HUES6 (cell line): Measurements from ENCODE around the gene PUM2.
"Not testable (repeated sequence)": the region's sequence is repeated elsewhere in the genome, so short reads cannot be mapped to it uniquely, and the experiment has no call there.

Source experiments
- H3K27ac ChIP-seq: 2 replicates; pipeline ENCODE4 v1.7.0; 2013; ENCODE audit warnings: low read depth, mild to moderate bottlenecking, low read length, inconsistent platforms
- H3K27me3 ChIP-seq: 2 replicates; pipeline ENCODE4 v1.6.1; 2013; ENCODE audit warnings: low read length; ENCODE audit not compliant: control insufficient read depth, insufficient read depth
- H3K36me3 ChIP-seq: 2 replicates; pipeline ENCODE4 v1.6.1; 2013; ENCODE audit warnings: low read length; ENCODE audit not compliant: control insufficient read depth, insufficient read depth
- H3K4me1 ChIP-seq: 2 replicates; pipeline ENCODE4 v1.6.1; 2013; ENCODE audit warnings: low read length; ENCODE audit not compliant: control insufficient read depth, insufficient read depth
- H3K4me3 ChIP-seq: 2 replicates; pipeline ENCODE4 v1.5.1; 2013; ENCODE audit warnings: low read depth, low read length
- H3K9ac ChIP-seq: one replicate; pipeline ENCODE4 v1.6.1; 2013; ENCODE audit warnings: mild to moderate bottlenecking, low read length
- H3K9me3 ChIP-seq: 2 replicates; pipeline ENCODE4 v1.6.1; 2013; ENCODE audit warnings: low read depth, low read length; ENCODE audit not compliant: control insufficient read depth, insufficient read depth

PUM2 gene

GRCh38 chr2:20382965-20383810 is 32.5 kb upstream of the PUM2 start:
- H3K27me3 ChIP-seq: no peaks in the 10 kb centered on the region
- H3K9me3 ChIP-seq: no peaks in the 10 kb centered on the region
- no peak overlapping the region for H3K9ac ChIP-seq
- peaks cover 13% of the 10 kb centered on the region for H3K4me1 ChIP-seq
- H3K36me3 ChIP-seq: no peaks in the 10 kb centered on the region
- no peak overlapping the region for H3K4me3 ChIP-seq
- no peak overlapping the region for H3K27ac ChIP-seq

GRCh38 chr2:20381457-20381856 is 30.8 kb upstream of the PUM2 start:
- Histone ChIP-seq H3K27ac (no peak overlapping the region), H3K36me3 (no peaks in the 10 kb centered on the region), H3K9ac (no peak overlapping the region), H3K27me3 (no peaks in the 10 kb centered on the region), H3K4me1 (peaks cover 13% of the 10 kb centered on the region), H3K4me3 (no peak overlapping the region), H3K9me3 (no peaks in the 10 kb centered on the region)

- H3K9ac ChIP-seq: no peak overlapping the region
- H3K36me3 ChIP-seq: no peaks in the 10 kb centered on the region
- no peaks in the 10 kb centered on the region for H3K27me3 ChIP-seq
- peaks cover 19% of the 10 kb centered on the region for H3K4me1 ChIP-seq
- no peak overlapping the region for H3K27ac ChIP-seq
- no peak overlapping the region for H3K4me3 ChIP-seq
- H3K9me3 ChIP-seq: no peaks in the 10 kb centered on the region
These were observed 28.4 kb upstream of the PUM2 start for GRCh38 chr2:20378891-20379519.

GRCh38 chr2:20378341-20378740 is 27.7 kb upstream of the PUM2 start:
- no peak overlapping the region for H3K27ac ChIP-seq
- no peaks in the 10 kb centered on the region for H3K27me3 ChIP-seq
- peaks cover 19% of the 10 kb centered on the region for H3K4me1 ChIP-seq
- H3K36me3 ChIP-seq: no peaks in the 10 kb centered on the region
- H3K4me3 ChIP-seq: no peak overlapping the region
- H3K9me3 ChIP-seq: no peaks in the 10 kb centered on the region
- no peak overlapping the region for H3K9ac ChIP-seq

DNA sequence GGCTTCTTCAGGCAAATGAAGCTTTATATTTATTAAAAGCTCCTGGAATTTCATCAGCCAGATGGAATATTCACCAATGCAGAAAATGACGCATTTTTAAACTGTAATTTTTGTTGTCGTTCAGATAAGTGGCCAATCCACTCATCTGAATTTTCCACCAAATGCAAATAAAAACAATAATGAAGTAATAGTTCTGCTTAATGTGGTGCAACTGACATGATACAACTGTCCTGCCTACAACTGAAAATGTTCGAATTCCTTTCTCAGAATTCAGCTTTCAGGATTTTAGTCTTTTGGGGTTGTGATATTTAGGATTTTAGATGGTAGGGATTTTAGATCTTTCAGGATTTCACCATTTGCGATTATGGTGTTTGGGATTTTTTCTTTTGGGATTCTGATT is 27.1 kb upstream of the PUM2 start:
- H3K4me3 ChIP-seq: no peak overlapping the region
- no peaks in the 10 kb centered on the region for H3K9me3 ChIP-seq
- peaks cover 19% of the 10 kb centered on the region for H3K4me1 ChIP-seq
- H3K9ac ChIP-seq: no peak overlapping the region
- no peak overlapping the region for H3K27ac ChIP-seq
- no peaks in the 10 kb centered on the region for H3K27me3 ChIP-seq
- no peaks in the 10 kb centered on the region for H3K36me3 ChIP-seq

- not testable (repeated sequence) for H3K36me3 ChIP-seq, H3K4me1 ChIP-seq, H3K4me3 ChIP-seq, H3K9me3 ChIP-seq, H3K27me3 ChIP-seq, H3K27ac ChIP-seq, H3K9ac ChIP-seq
These were observed 24.3 kb upstream of the PUM2 start for GRCh38 chr2:20374982-20375381.

DNA sequence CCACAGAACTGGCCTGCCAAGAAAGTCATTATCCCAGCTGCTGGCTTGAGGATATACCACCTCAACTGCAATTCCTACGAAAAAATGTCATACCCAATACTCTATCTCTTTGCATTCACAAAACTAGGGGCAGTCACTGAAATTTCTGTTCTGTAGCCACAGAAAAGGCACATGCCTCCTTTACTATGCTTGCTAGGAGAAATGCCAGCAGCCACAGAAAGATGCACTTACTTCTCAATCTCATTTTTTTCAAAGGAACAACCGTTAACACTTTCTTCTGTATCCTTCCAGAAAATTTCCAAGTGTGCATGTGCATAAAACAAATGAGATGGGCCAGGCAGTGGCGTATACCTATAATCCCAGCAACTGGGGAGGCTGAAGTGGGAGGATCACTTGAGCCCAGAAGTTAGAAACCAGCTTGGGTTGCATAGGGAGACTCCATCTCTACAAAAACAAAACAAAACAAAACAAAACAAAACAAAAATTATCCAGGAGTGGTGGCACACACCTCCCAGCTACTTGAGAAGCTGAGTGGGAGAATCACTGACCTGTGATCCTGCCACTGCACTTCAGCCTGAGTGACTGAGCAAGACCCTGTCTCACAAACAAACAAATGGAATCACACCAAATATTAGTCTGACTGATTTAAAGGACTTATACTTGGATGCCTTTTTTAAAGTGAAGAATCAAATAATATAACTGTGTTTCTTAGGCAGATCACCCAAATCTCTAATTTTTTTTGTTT is 22.4 kb upstream of the PUM2 start:
- Histone ChIP-seq H3K9ac (no peak overlapping the region), H3K27me3 (no peaks in the 10 kb centered on the region), H3K4me3 (no peak overlapping the region), H3K9me3 (peaks cover 7% of the 10 kb centered on the region), H3K27ac (no peak overlapping the region), H3K4me1 (peaks cover 6% of the 10 kb centered on the region; the same call in 1 of the 2 replicates), H3K36me3 (no peaks in the 10 kb centered on the region)

- Histone ChIP-seq H3K9me3 (peaks cover 17% of the 10 kb centered on the region), H3K9ac (no peak overlapping the region), H3K36me3 (no peaks in the 10 kb centered on the region), H3K4me1 (peaks cover 6% of the 10 kb centered on the region; the same call in 1 of the 2 replicates), H3K4me3 (no peak overlapping the region), H3K27ac (no peak overlapping the region), H3K27me3 (no peaks in the 10 kb centered on the region)
These were observed 20.8 kb upstream of the PUM2 start for GRCh38 chr2:20371323-20372025.

DNA sequence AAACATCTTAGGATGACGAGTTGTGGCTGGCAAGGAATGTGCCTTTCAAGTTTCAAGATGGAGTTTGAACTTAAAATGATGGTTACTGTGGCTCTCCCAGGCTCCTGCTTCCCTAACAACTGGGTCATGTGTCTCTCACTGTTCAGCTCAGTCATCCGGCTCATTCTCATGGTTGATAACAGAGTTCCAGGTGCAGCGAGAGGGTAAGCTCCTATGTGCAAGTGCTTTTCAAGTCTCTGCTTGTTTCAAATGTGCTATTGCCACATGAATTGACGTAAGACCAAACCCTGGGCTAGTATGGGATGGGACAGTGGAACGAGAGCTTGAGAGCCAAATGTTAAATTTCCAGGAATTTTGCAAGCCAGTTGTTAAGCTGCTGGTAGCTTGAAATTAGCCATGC is 19.5 kb upstream of the PUM2 start:
- H3K27ac ChIP-seq: no peak overlapping the region
- no peaks in the 10 kb centered on the region for H3K36me3 ChIP-seq

DNA sequence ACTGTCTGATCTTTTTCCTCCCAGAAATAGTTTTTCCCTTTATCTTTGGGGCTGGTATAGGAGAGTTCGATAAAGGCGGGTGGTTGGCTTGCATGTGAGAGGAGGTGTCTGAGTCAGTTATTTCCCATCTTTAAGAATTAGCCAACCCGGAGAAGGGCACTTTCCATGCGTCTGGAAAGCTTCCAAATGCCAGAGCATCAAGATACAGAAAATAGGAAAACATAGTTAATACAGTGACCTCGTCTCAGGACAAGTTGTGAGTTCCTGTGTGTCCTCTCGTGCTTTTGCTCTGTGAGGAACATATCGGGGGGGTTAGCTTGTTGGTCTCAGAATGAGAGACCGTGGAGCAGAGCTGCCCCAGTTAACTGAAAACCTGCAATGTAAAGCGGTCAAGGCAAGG is 18.7 kb upstream of the PUM2 start:
- Histone ChIP-seq H3K27me3 (no peaks in the 10 kb centered on the region), H3K27ac (no peak overlapping the region), H3K9me3 (peaks cover 17% of the 10 kb centered on the region), H3K4me3 (no peak overlapping the region), H3K4me1 (no peaks in the 10 kb centered on the region), H3K36me3 (no peaks in the 10 kb centered on the region), H3K9ac (no peak overlapping the region)

More for the DNA sequence above, 19.5 kb upstream of the PUM2 start:
- no peak overlapping the region for H3K4me3 ChIP-seq
- no peaks in the 10 kb centered on the region for H3K27me3 ChIP-seq
- H3K4me1 ChIP-seq: peaks cover 5% of the 10 kb centered on the region; the same call in 1 of the 2 replicates
- peaks cover 17% of the 10 kb centered on the region for H3K9me3 ChIP-seq
- H3K9ac ChIP-seq: no peak overlapping the region
